NCI-H1694 treated with DMSO at 0.1 percent for 48 hours (cell line): Measurements from ENCODE around the gene CHST1.

ENCODE experiments used
- DNase-seq: peaks from one replicate; lab custom pipeline; 2025; lab: John Stamatoyannopoulos, UW

Gene CHST1

GRCh38 chr11:45674481-45675190 lies 9.2 kb upstream of the CHST1 start:
- DNase-seq, result no peak

GRCh38 chr11:45673441-45673840 lies 8.0 kb upstream of the CHST1 start:
- DNase-seq, result no peak

GRCh38 chr11:45672593-45672992 lies 7.2 kb upstream of the CHST1 start:
- no peak for DNase-seq

- DNase-seq, result no peak
These were observed 6.1 kb upstream of the CHST1 start for GRCh38 chr11:45671246-45672171.

GRCh38 chr11:45670386-45671135 lies 5.1 kb upstream of the CHST1 start:
- no peak for DNase-seq

GRCh38 chr11:45669956-45670355 lies 4.5 kb upstream of the CHST1 start:
- DNase-seq, result no peak

- no peak for DNase-seq
These were observed 3.7 kb upstream of the CHST1 start for GRCh38 chr11:45669146-45669545.

- no peak for DNase-seq
These were observed 2.7 kb upstream of the CHST1 start for GRCh38 chr11:45667929-45668680.

- DNase-seq, result no peak
These were observed 1.5 kb upstream of the CHST1 start for GRCh38 chr11:45666648-45667642.

- no peak for DNase-seq
These were observed 668 bp upstream of the CHST1 start for GRCh38 chr11:45665933-45666647.

GRCh38 chr11:45664376-45665205 lies 831 bp downstream of the CHST1 start:
- DNase-seq, result no peak

GRCh38 chr11:45663486-45664375 lies 1.7 kb downstream of the CHST1 start:
- DNase-seq, result no peak

GRCh38 chr11:45662665-45663485 lies 2.5 kb downstream of the CHST1 start:
- DNase-seq, result peak; percentile 21

- no peak for DNase-seq
These were observed 3.2 kb downstream of the CHST1 start for GRCh38 chr11:45662096-45662664.

GRCh38 chr11:45661439-45662055 lies 3.9 kb downstream of the CHST1 start:
- no peak for DNase-seq
